DND-41 (cell line): ENCODE results near the gene ZNF101.
"Not testable (repeated sequence)": the region's sequence is repeated elsewhere in the genome, so short reads cannot be mapped to it uniquely, and the experiment has no call there.

Experiments
- ATAC-seq: fragments of 200-7000 bp; cut with Tn5 transposase; 3 replicates; pipeline ENCODE4 v1.9.1; 2021; ENCODE audit warnings: low read depth; ENCODE audit not compliant: insufficient read depth
- DNase-seq: peaks from one replicate; pipeline ENCODE4 v3.0.0-alpha.2; 2020
- H2AFZ ChIP-seq: 2 replicates; pipeline ENCODE4 v1.6.0; 2012; ENCODE audit warnings: low read depth, low read length
- H3K27ac ChIP-seq: 2 replicates; pipeline ENCODE4 v1.5.1; 2012; ENCODE audit warnings: low read length, inconsistent platforms
- H3K27me3 ChIP-seq: fragments of 200-600 bp; sonication (generic); 2 replicates; pipeline ENCODE4 v1.6.0; 2012; ENCODE audit warnings: low read length, mild to moderate bottlenecking, inconsistent platforms; ENCODE audit not compliant: insufficient read depth, poor library complexity
- H3K36me3 ChIP-seq: 2 replicates; pipeline ENCODE4 v1.5.1; 2012; ENCODE audit warnings: low read length, inconsistent platforms; ENCODE audit not compliant: insufficient read depth
- H3K4me1 ChIP-seq: 2 replicates; pipeline ENCODE4 v1.5.1; 2012; ENCODE audit warnings: mild to moderate bottlenecking, low read length; ENCODE audit not compliant: insufficient read depth
- H3K4me2 ChIP-seq: 2 replicates; pipeline ENCODE4 v1.6.0; 2012; ENCODE audit warnings: mild to moderate bottlenecking, moderate library complexity, low read length, inconsistent platforms; ENCODE audit not compliant: insufficient read depth
- H3K4me3 ChIP-seq, 2 experiments: fragments of 200-600 bp in 1 of 2; shearing (Covaris generic) in 1 of 2; 2 replicates each; pipeline ENCODE4 v1.5.1; 2012 to 2016; ENCODE audit warnings: inconsistent platforms in 2 of 2, low read length in 2 of 2, mild to moderate bottlenecking in 2 of 2, low read depth in 1 of 2, moderate library complexity in 1 of 2
- H3K79me2 ChIP-seq: 2 replicates; pipeline ENCODE4 v1.6.0; 2012; ENCODE audit warnings: low read length, inconsistent platforms; ENCODE audit not compliant: insufficient read depth
- H3K9ac ChIP-seq: 2 replicates; pipeline ENCODE4 v1.6.0; 2012; ENCODE audit warnings: low read depth, mild to moderate bottlenecking, inconsistent platforms, low read length, moderate library complexity
- H3K9me3 ChIP-seq: 2 replicates; pipeline ENCODE4 v1.5.1; 2012; ENCODE audit warnings: low read length, moderate library complexity, mild to moderate bottlenecking, inconsistent platforms; ENCODE audit not compliant: insufficient read depth, severe bottlenecking
- H4K20me1 ChIP-seq: 2 replicates; pipeline ENCODE4 v1.6.0; 2012; ENCODE audit warnings: low read length; ENCODE audit not compliant: insufficient read depth
- EZH2 ChIP-seq: IDR thresholded peaks from 3 replicates; pipeline ENCODE4 v1.6.1; 2012; ENCODE audit warnings: borderline replicate concordance, low read depth, mild to moderate bottlenecking, moderate library complexity, low read length, inconsistent platforms; ENCODE audit not compliant: severe bottlenecking
- TF ChIP-seq, protein P1 (sequence below): IDR thresholded peaks from 2 replicates; pipeline ENCODE4 v1.5.1; 2012; ENCODE audit warnings: borderline replicate concordance, low read length, moderate library complexity, mild to moderate bottlenecking; ENCODE audit not compliant: poor library complexity, severe bottlenecking; ENCODE audit errors: extremely low read depth

ZNF101 gene

DNA sequence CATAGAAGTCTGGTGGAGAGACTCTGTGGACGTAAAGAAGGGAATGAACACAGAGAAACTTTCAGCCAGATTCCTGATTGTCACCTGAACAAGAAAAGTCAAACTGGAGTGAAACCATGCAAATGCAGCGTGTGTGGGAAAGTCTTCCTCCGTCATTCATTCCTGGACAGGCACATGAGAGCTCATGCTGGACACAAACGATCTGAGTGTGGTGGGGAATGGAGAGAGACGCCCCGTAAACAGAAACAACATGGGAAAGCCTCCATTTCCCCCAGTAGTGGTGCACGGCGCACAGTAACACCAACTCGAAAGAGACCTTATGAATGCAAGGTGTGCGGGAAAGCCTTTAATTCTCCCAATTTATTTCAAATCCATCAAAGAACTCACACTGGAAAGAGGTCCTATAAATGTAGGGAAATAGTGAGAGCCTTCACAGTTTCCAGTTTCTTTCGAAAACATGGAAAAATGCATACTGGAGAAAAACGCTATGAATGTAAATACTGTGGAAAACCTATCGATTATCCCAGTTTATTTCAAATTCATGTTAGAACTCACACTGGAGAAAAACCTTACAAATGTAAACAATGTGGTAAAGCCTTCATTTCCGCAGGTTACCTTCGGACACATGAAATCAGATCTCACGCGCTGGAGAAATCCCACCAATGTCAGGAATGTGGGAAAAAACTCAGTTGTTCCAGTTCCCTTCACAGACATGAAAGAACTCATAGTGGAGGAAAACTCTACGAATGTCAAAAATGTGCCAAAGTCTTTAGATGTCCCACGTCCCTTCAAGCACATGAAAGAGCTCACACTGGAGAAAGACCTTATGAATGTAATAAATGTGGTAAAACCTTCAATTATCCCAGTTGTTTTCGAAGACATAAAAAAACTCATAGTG, 10.8 kb downstream of the ZNF101 start:
- no peak overlapping the region for H3K4me3 ChIP-seq
- H3K27me3 ChIP-seq, result no peaks in the 10 kb centered on the region
- peaks cover 91% of the 10 kb centered on the region for H3K79me2 ChIP-seq
- DNase-seq (no peak), ATAC-seq (no peak)
- H3K27ac ChIP-seq, result no peak overlapping the region
- H3K9ac ChIP-seq, result no peak overlapping the region
- H3K4me2 ChIP-seq, result no peak overlapping the region
- peaks cover 23% of the 10 kb centered on the region for H3K4me1 ChIP-seq
- peaks cover 97% of the 10 kb centered on the region for H3K36me3 ChIP-seq
- peaks cover 16% of the 10 kb centered on the region for H3K9me3 ChIP-seq
- H4K20me1 ChIP-seq, result peaks cover 50% of the 10 kb centered on the region
- H2AFZ ChIP-seq, result no peak overlapping the region
- TF ChIP-seq, protein P1, sequence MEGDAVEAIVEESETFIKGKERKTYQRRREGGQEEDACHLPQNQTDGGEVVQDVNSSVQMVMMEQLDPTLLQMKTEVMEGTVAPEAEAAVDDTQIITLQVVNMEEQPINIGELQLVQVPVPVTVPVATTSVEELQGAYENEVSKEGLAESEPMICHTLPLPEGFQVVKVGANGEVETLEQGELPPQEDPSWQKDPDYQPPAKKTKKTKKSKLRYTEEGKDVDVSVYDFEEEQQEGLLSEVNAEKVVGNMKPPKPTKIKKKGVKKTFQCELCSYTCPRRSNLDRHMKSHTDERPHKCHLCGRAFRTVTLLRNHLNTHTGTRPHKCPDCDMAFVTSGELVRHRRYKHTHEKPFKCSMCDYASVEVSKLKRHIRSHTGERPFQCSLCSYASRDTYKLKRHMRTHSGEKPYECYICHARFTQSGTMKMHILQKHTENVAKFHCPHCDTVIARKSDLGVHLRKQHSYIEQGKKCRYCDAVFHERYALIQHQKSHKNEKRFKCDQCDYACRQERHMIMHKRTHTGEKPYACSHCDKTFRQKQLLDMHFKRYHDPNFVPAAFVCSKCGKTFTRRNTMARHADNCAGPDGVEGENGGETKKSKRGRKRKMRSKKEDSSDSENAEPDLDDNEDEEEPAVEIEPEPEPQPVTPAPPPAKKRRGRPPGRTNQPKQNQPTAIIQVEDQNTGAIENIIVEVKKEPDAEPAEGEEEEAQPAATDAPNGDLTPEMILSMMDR, result no peak
- TF ChIP-seq EZH2, result no peak

DNA sequence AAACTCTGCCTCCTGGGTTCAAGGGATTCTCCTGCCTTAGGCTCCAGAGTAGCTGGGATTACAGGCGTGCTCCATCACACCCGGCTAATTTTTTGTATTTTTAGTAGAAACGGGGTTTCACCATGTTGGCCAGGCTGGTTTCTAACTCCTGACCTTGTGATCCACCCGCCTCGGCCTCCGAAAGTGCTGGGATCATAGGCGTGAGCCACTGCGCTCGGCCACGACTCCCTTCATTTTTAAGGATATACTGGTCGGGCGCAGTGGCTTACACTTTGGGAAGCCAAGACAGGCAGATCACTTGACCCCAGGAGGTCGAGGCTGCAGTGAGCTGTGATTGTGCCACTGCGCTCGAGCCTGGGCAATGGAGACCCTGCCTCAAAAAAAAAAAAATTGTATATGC, 17.5 kb downstream of the ZNF101 start:
- H3K27me3 ChIP-seq, H3K9me3 ChIP-seq, ATAC-seq, H3K4me1 ChIP-seq, H2AFZ ChIP-seq, H3K4me2 ChIP-seq, H3K4me3 ChIP-seq, H3K9ac ChIP-seq, H3K27ac ChIP-seq, DNase-seq: not testable (repeated sequence)
- H3K79me2 ChIP-seq, result peaks cover 26% of the 10 kb centered on the region
- H4K20me1 ChIP-seq, result peaks cover 13% of the 10 kb centered on the region; the same call in 1 of the 2 replicates
- peaks cover 37% of the 10 kb centered on the region for H3K36me3 ChIP-seq

DNA sequence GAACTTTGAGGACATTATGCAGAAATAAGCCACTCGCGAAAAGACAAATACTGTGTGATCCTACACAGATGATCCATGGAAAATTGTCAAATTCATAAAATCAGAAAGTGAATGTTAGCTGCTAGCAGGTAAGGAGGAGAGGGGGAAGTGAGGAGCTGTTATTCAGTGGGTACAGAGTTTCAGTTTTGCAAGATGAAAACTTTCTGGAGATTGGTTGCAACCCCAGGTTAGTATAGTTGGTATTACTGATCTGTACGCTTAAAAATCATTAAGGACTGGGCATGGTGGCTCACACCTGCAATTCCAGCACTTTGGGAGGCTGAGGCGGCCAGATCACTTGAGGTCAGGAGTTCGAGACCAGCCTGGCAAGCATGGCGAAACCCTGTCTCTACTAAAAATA, 17.9 kb downstream of the ZNF101 start:
- Histone ChIP-seq H3K9ac (no peak overlapping the region), H3K79me2 (peaks cover 21% of the 10 kb centered on the region), H3K4me1 (no peaks in the 10 kb centered on the region), H2AFZ (no peak overlapping the region), H3K4me2 (no peak overlapping the region), H3K27ac (no peak overlapping the region), H3K27me3 (no peaks in the 10 kb centered on the region), H4K20me1 (peaks cover 13% of the 10 kb centered on the region; the same call in 1 of the 2 replicates), H3K4me3 (no peak overlapping the region), H3K36me3 (peaks cover 33% of the 10 kb centered on the region), H3K9me3 (peaks cover 2% of the 10 kb centered on the region)
- no peak for TF ChIP-seq EZH2
- TF ChIP-seq, protein P1, result no peak
- DNase-seq (no peak), ATAC-seq (peak; percentile 25; the same call in 2 of the 3 replicates)

DNA sequence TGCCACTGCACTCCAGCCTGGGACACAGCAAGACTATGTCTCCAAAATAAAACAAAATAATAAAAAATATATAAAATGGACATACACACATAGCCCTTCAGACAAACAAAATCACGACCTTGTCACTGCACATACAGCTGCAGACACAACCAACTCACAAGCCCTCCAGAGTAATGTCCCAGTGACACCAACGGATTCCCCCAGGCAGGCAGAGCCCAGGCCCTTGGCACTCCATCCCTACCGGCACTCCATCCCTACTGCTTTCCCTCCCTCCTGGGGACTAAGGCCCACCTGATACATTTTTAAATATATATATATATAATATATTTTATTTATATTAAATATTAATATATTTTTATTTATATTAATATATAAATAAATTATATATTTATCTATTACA, 18.5 kb downstream of the ZNF101 start:
- Histone ChIP-seq H3K27me3 (no peaks in the 10 kb centered on the region), H3K27ac (no peak overlapping the region), H3K4me1 (no peaks in the 10 kb centered on the region), H3K4me3 (no peak overlapping the region), H3K9me3 (peaks cover 2% of the 10 kb centered on the region), H3K36me3 (peaks cover 32% of the 10 kb centered on the region), H3K79me2 (peaks cover 19% of the 10 kb centered on the region), H3K4me2 (no peak overlapping the region), H3K9ac (no peak overlapping the region), H4K20me1 (peaks cover 12% of the 10 kb centered on the region; the same call in 1 of the 2 replicates), H2AFZ (no peak overlapping the region)
- no peak for TF ChIP-seq EZH2
- TF ChIP-seq, protein P1, result no peak
- ATAC-seq, result peak; percentile 68
- DNase-seq, result no peak

DNA sequence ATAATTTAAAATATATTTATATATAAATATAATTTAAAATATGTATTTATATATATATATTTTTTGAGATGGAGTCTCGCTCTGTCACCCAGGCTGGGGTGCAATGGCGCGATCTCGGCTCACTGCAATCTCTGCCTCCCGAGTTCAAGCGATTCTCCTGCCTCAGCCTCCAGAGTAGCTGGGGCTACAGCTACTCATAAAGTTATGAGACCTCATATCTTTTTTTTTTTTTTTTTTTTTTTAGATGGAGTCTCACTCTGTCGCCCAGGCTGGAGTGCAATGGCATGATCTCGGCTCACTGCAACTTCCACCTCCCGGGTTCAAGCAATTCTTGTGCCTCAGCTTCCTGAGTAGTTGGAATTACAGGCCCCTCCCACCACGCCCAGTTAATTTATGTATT, 20.4 kb downstream of the ZNF101 start:
- not testable (repeated sequence) for H2AFZ ChIP-seq, H4K20me1 ChIP-seq, DNase-seq, H3K4me3 ChIP-seq, H3K79me2 ChIP-seq, H3K4me1 ChIP-seq, H3K9ac ChIP-seq, H3K27me3 ChIP-seq, ATAC-seq, H3K9me3 ChIP-seq, H3K4me2 ChIP-seq, H3K27ac ChIP-seq
- peaks cover 12% of the 10 kb centered on the region for H3K36me3 ChIP-seq
